HepG2 (cell line): ENCODE results near the gene MIX23.

Source experiments
- CBFB ChIP-seq: sonication (generic); formaldehyde crosslinking; IDR thresholded peaks from 2 replicates; pipeline ENCODE4 v1.4.0; 2020; ENCODE audit warnings: missing genetic modification reagents
- FIP1L1 ChIP-seq: fragments of 200-400 bp; formaldehyde crosslinking; IDR thresholded peaks from 2 replicates; pipeline ENCODE4 v1.6.1; 2018; ENCODE audit warnings: low read depth, mild to moderate bottlenecking, low read length, moderate library complexity, borderline replicate concordance; ENCODE audit not compliant: insufficient read depth
- HBP1 ChIP-seq: IDR thresholded peaks from 2 replicates; pipeline ENCODE4 v1.6.1; 2016; ENCODE audit warnings: low read depth, control low read depth
- KAT7 ChIP-seq: IDR thresholded peaks from 2 replicates; pipeline ENCODE4 v1.6.1; 2018; ENCODE audit warnings: borderline replicate concordance, missing compliant biosample characterization
- PBX3 ChIP-seq: sonication (generic); formaldehyde crosslinking; IDR thresholded peaks from 2 replicates; pipeline ENCODE4 v1.8.1; 2023; ENCODE audit warnings: missing genetic modification reagents, inconsistent platforms, borderline replicate concordance
- POLR2A ChIP-seq, 2 experiments: IDR thresholded peaks; 2 replicates each; pipeline ENCODE4 v1.6.1; 2011; ENCODE audit warnings: low read depth in 2 of 2, low read length in 2 of 2, mild to moderate bottlenecking in 1 of 2, moderate library complexity in 1 of 2; ENCODE audit not compliant: insufficient read depth in 1 of 2
- REST ChIP-seq, 2 experiments: IDR thresholded peaks; 2 replicates each; pipeline ENCODE4 v1.6.1; 2011 to 2012; ENCODE audit warnings: low read length in 2 of 2, borderline replicate concordance in 1 of 2, low read depth in 1 of 2, mild to moderate bottlenecking in 1 of 2, moderate library complexity in 1 of 2
- RORA ChIP-seq: sonication (generic); formaldehyde crosslinking; IDR thresholded peaks from 2 replicates; pipeline ENCODE4 v1.5.0; 2020; ENCODE audit warnings: mild to moderate bottlenecking, missing genetic modification reagents, moderate library complexity
- SUZ12 ChIP-seq: fragments of 150-350 bp; IDR thresholded peaks from 2 replicates; pipeline ENCODE4 v1.6.1; 2014; ENCODE audit warnings: low read depth, low read length
- ZNF10 ChIP-seq: sonication (generic); formaldehyde crosslinking; IDR thresholded peaks from 2 replicates; pipeline ENCODE4 v1.4.0; 2020; ENCODE audit warnings: mild to moderate bottlenecking, low read depth, missing genetic modification reagents, borderline replicate concordance
- ZNF24 ChIP-seq: fragments of 450-650 bp; IDR thresholded peaks from 2 replicates; pipeline ENCODE4 v1.6.1; 2017; ENCODE audit warnings: antibody characterized with exemption, mild to moderate bottlenecking
- TF ChIP-seq, protein P1 (sequence below): sonication (generic); formaldehyde crosslinking; IDR thresholded peaks from 2 replicates; pipeline ENCODE4 v1.5.0; 2020; ENCODE audit warnings: mild to moderate bottlenecking, missing genetic modification reagents, moderate library complexity
- TF ChIP-seq, protein P2 (sequence below): IDR thresholded peaks from 2 replicates; pipeline ENCODE4 v1.6.1; 2012; ENCODE audit warnings: inconsistent platforms
- TF ChIP-seq, protein P3 (sequence below): IDR thresholded peaks from 2 replicates; pipeline ENCODE4 v1.6.1; 2016; ENCODE audit warnings: mild to moderate bottlenecking

- TF ChIP-seq, protein P1, sequence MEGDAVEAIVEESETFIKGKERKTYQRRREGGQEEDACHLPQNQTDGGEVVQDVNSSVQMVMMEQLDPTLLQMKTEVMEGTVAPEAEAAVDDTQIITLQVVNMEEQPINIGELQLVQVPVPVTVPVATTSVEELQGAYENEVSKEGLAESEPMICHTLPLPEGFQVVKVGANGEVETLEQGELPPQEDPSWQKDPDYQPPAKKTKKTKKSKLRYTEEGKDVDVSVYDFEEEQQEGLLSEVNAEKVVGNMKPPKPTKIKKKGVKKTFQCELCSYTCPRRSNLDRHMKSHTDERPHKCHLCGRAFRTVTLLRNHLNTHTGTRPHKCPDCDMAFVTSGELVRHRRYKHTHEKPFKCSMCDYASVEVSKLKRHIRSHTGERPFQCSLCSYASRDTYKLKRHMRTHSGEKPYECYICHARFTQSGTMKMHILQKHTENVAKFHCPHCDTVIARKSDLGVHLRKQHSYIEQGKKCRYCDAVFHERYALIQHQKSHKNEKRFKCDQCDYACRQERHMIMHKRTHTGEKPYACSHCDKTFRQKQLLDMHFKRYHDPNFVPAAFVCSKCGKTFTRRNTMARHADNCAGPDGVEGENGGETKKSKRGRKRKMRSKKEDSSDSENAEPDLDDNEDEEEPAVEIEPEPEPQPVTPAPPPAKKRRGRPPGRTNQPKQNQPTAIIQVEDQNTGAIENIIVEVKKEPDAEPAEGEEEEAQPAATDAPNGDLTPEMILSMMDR (CRISPR knock-in tag) = no peak
- TF ChIP-seq, protein P2, sequence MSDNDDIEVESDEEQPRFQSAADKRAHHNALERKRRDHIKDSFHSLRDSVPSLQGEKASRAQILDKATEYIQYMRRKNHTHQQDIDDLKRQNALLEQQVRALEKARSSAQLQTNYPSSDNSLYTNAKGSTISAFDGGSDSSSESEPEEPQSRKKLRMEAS = no peak
- TF ChIP-seq, protein P3, sequence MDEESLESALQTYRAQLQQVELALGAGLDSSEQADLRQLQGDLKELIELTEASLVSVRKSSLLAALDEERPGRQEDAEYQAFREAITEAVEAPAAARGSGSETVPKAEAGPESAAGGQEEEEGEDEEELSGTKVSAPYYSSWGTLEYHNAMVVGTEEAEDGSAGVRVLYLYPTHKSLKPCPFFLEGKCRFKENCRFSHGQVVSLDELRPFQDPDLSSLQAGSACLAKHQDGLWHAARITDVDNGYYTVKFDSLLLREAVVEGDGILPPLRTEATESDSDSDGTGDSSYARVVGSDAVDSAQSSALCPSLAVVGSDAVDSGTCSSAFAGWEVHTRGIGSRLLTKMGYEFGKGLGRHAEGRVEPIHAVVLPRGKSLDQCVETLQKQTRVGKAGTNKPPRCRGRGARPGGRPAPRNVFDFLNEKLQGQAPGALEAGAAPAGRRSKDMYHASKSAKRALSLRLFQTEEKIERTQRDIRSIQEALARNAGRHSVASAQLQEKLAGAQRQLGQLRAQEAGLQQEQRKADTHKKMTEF (CRISPR knock-in tag) = no peak
- TF ChIP-seq CBFB (CRISPR knock-in tag) (no peak), ZNF10 (no peak), FIP1L1 (no peak), RORA (CRISPR knock-in tag) (no peak), POLR2A (IDR thresholded peaks at IDR 0.05; ENCODE audit: insufficient read depth in 1 of 2, low read depth in 2 of 2, low read length in 2 of 2) (no peak), HBP1 (CRISPR knock-in tag) (no peak), ZNF24 (no peak), SUZ12 (no peak), KAT7 (CRISPR knock-in tag) (no peak), REST (IDR thresholded peaks at IDR 0.05; ENCODE audit: borderline replicate concordance in 1 of 2, low read depth in 1 of 2, low read length in 2 of 2) (no peak), PBX3 (no peak)
These were observed 50.5 kb downstream of the MIX23 start for GRCh38 chr3:122332551-122332950.
